ENCODE results near the gene AP4S1. TPM values are rescaled to one million over a fixed set of nuclear protein-coding genes. Genes with fewer than 3 reads are reported as not detected.

The AP4S1 gene
- polyA plus RNA-seq, 1 experiment = 8.0 TPM

GRCh38 chr14:31068235-31068634 lies 42.8 kb downstream of the AP4S1 start:
- no peak for TF ChIP-seq CTCF (IDR thresholded peaks at IDR 0.05; ENCODE audit: low read depth, low read length)
- ChIA-PET CTCF (interaction anchor here (1.2 kb wide), 1 partner anchor 14 kb away, joined by 3 read pairs; no protein-coding TSS in a partner anchor), POLR2A (no interaction called here)
- H3K9me3 ChIP-seq (ENCODE audit: control insufficient read depth, insufficient read depth, low read length) = no peaks in the 10 kb centered on the region
- H3K27me3 ChIP-seq (ENCODE audit: control insufficient read depth, insufficient read depth, low read length) = no peaks in the 10 kb centered on the region
- no peak for DNase-seq (ENCODE audit: low read depth, low spot score)
- H3K4me3 ChIP-seq (ENCODE audit: low read depth, low read length) = no peak overlapping the region
- H3K27ac ChIP-seq (ENCODE audit: low read depth, low read length) = no peak overlapping the region

GRCh38 chr14:31069343-31069742 lies 43.9 kb downstream of the AP4S1 start:
- no peak for TF ChIP-seq CTCF (IDR thresholded peaks at IDR 0.05; ENCODE audit: low read depth, low read length)
- Histone ChIP-seq H3K27me3 (ENCODE audit: control insufficient read depth, insufficient read depth, low read length) (no peaks in the 10 kb centered on the region), H3K4me3 (ENCODE audit: low read depth, low read length) (no peak overlapping the region), H3K9me3 (ENCODE audit: control insufficient read depth, insufficient read depth, low read length) (no peaks in the 10 kb centered on the region), H3K27ac (ENCODE audit: low read depth, low read length) (no peak overlapping the region)
- DNase-seq (ENCODE audit: low read depth, low spot score) = no peak
- CTCF ChIA-PET = interaction anchor here (1.0 to 1.7 kb wide), 2 partner anchors 13 to 21 kb away, joined by 3 to 6 read pairs; no protein-coding TSS in a partner anchor
- POLR2A ChIA-PET = no interaction called here

- H3K9me3 ChIP-seq (ENCODE audit: control insufficient read depth, insufficient read depth, low read length) = no peaks in the 10 kb centered on the region
- TF ChIP-seq CTCF (IDR thresholded peaks at IDR 0.05; ENCODE audit: low read depth, low read length) = no peak
- H3K27me3 ChIP-seq (ENCODE audit: control insufficient read depth, insufficient read depth, low read length) = no peaks in the 10 kb centered on the region
- H3K27ac ChIP-seq (ENCODE audit: low read depth, low read length) = peak overlapping the region; percentile 75
- DNase-seq (ENCODE audit: low read depth, low spot score) = peak; percentile 78
- POLR2A ChIA-PET = interaction anchor here (0.8 to 1.2 kb wide), 3 partner anchors 11 to 83 kb away, joined by 3 to 8 read pairs (median 3); partner anchors contain the start of gene STRN3
- CTCF ChIA-PET = interaction anchor here (0.9 to 1.7 kb wide), 2 partner anchors 12 to 90 kb away, joined by 4 to 6 read pairs; no protein-coding TSS in a partner anchor
- H3K4me3 ChIP-seq (ENCODE audit: low read depth, low read length) = no peak overlapping the region
Measured at GRCh38 chr14:31070431-31070830, 45.0 kb downstream of the AP4S1 start.

- ChIA-PET POLR2A (interaction anchor here (0.8 kb wide), 1 partner anchor 83 kb away, joined by 3 read pairs; no protein-coding TSS in a partner anchor), CTCF (interaction anchor here (0.9 kb wide), 1 partner anchor 91 kb away, joined by 4 read pairs; no protein-coding TSS in a partner anchor)
- no peak for DNase-seq (ENCODE audit: low read depth, low spot score)
- Histone ChIP-seq H3K4me3 (ENCODE audit: low read depth, low read length) (no peak overlapping the region), H3K27ac (ENCODE audit: low read depth, low read length) (no peak overlapping the region), H3K9me3 (ENCODE audit: control insufficient read depth, insufficient read depth, low read length) (no peaks in the 10 kb centered on the region), H3K27me3 (ENCODE audit: control insufficient read depth, insufficient read depth, low read length) (no peaks in the 10 kb centered on the region)
- TF ChIP-seq CTCF (IDR thresholded peaks at IDR 0.05; ENCODE audit: low read depth, low read length) = no peak
Measured at GRCh38 chr14:31071151-31071550, 45.7 kb downstream of the AP4S1 start.

GRCh38 chr14:31075144-31075543 lies 49.7 kb downstream of the AP4S1 start:
- no peaks in the 10 kb centered on the region for H3K27me3 ChIP-seq (ENCODE audit: control insufficient read depth, insufficient read depth, low read length)
- H3K27ac ChIP-seq (ENCODE audit: low read depth, low read length) = no peak overlapping the region
- TF ChIP-seq CTCF (IDR thresholded peaks at IDR 0.05; ENCODE audit: low read depth, low read length) = no peak
- ChIA-PET POLR2A (no interaction called here), CTCF (no interaction called here)
- no peak for DNase-seq (ENCODE audit: low read depth, low spot score)
- no peak overlapping the region for H3K4me3 ChIP-seq (ENCODE audit: low read depth, low read length)
- no peaks in the 10 kb centered on the region for H3K9me3 ChIP-seq (ENCODE audit: control insufficient read depth, insufficient read depth, low read length)

Measured in AG04450 (cell line).